Liver (tissue), 9 donors: ENCODE data around the gene USP21. TPM values are rescaled to one million over a fixed set of nuclear protein-coding genes. Genes with fewer than 3 reads are reported as not detected.

Experiments
- DNase-seq: peaks from one replicate; pipeline ENCODE4 v3.0.0-alpha.2; 2017; ENCODE audit warnings: low spot score
- H3K27ac ChIP-seq, 2 donors: one replicate each; pipeline ENCODE4 v1.7.0; 2013; ENCODE audit warnings: inconsistent platforms in 2 of 2, low read length in 2 of 2, control low read depth in 1 of 2, low read depth in 1 of 2, mild to moderate bottlenecking in 1 of 2
- H3K27me3 ChIP-seq, 4 donors: one replicate each; pipeline versions ENCODE4 v1.6.1 to v1.7.0; 2013; ENCODE audit warnings: low read length in 3 of 4, inconsistent platforms in 1 of 4, mild to moderate bottlenecking in 1 of 4, moderate library complexity in 1 of 4; ENCODE audit not compliant: control insufficient read depth in 4 of 4, insufficient read depth in 4 of 4
- H3K36me3 ChIP-seq, 4 donors: one replicate each; pipeline versions ENCODE4 v1.6.1 to v1.7.0; 2013; ENCODE audit warnings: low read length in 3 of 4, mild to moderate bottlenecking in 3 of 4, low read depth in 1 of 4, moderate library complexity in 1 of 4; ENCODE audit not compliant: control insufficient read depth in 4 of 4, insufficient read depth in 3 of 4
- H3K4me1 ChIP-seq, 4 donors: one replicate each; pipeline versions ENCODE4 v1.6.1 to v1.7.0; 2013; ENCODE audit warnings: low read length in 3 of 4, mild to moderate bottlenecking in 3 of 4, moderate library complexity in 1 of 4; ENCODE audit not compliant: control insufficient read depth in 4 of 4, insufficient read depth in 4 of 4
- H3K4me3 ChIP-seq, 3 donors: one replicate each; pipeline versions ENCODE4 v1.6.1 to v1.7.0; 2013; ENCODE audit warnings: low read length in 3 of 3, control low read depth in 1 of 3, low read depth in 1 of 3, mild to moderate bottlenecking in 1 of 3
- H3K9ac ChIP-seq, 2 donors: one replicate each; pipeline ENCODE4 v1.7.0; 2013; ENCODE audit warnings: low read length in 2 of 2, mild to moderate bottlenecking in 2 of 2, moderate library complexity in 2 of 2, control low read depth in 1 of 2, low read depth in 1 of 2
- H3K9me3 ChIP-seq, 4 donors: one replicate each; pipeline versions ENCODE4 v1.6.1 to v1.7.0; 2013; ENCODE audit warnings: low read length in 3 of 4; ENCODE audit not compliant: control insufficient read depth in 4 of 4
- EGR1 ChIP-seq, 2 donors: IDR thresholded peaks; 2 replicates each; pipeline ENCODE4 v1.6.1; 2016 to 2018; ENCODE audit warnings: antibody characterized with exemption in 2 of 2, low read depth in 2 of 2
- FOXA1 ChIP-seq: IDR thresholded peaks from 2 replicates; pipeline ENCODE4 v1.6.1; 2016; ENCODE audit warnings: antibody characterized with exemption
- FOXA2 ChIP-seq: IDR thresholded peaks from 2 replicates; pipeline ENCODE4 v1.6.1; 2016; ENCODE audit warnings: antibody characterized with exemption
- GABPA ChIP-seq, 2 donors: IDR thresholded peaks in 1 of 2; conservative IDR thresholded peaks in 1 of 2; 2 replicates each; pipeline ENCODE4 v1.6.1; 2016; ENCODE audit warnings: antibody characterized with exemption in 2 of 2, mild to moderate bottlenecking in 1 of 2, moderate library complexity in 1 of 2
- HNF4A ChIP-seq, 2 donors: conservative IDR thresholded peaks; 2 replicates each; pipeline ENCODE4 v1.6.1; 2016; ENCODE audit warnings: antibody characterized with exemption in 2 of 2, mild to moderate bottlenecking in 2 of 2
- HNF4G ChIP-seq: IDR thresholded peaks from 2 replicates; pipeline ENCODE4 v1.6.1; 2016; ENCODE audit warnings: antibody characterized with exemption
- JUND ChIP-seq, 2 donors: IDR thresholded peaks; 2 replicates each; pipeline ENCODE4 v1.6.1; 2016; ENCODE audit warnings: antibody characterized with exemption in 2 of 2
- MAX ChIP-seq: IDR thresholded peaks from 2 replicates; pipeline ENCODE4 v1.6.1; 2016; ENCODE audit warnings: antibody characterized with exemption
- NR2F2 ChIP-seq: IDR thresholded peaks from 2 replicates; pipeline ENCODE4 v1.6.1; 2016; ENCODE audit warnings: antibody characterized with exemption
- RAD21 ChIP-seq, 2 donors: IDR thresholded peaks; 2 replicates each; pipeline ENCODE4 v1.6.1; 2016; ENCODE audit warnings: antibody characterized with exemption in 2 of 2, mild to moderate bottlenecking in 2 of 2
- REST ChIP-seq: IDR thresholded peaks from 2 replicates; pipeline ENCODE4 v1.6.1; 2016; ENCODE audit warnings: antibody characterized with exemption, mild to moderate bottlenecking
- RXRA ChIP-seq, 2 donors: IDR thresholded peaks; 2 replicates each; pipeline ENCODE4 v1.6.1; 2017 to 2018; ENCODE audit warnings: antibody characterized with exemption in 2 of 2, mild to moderate bottlenecking in 1 of 2
- YY1 ChIP-seq: IDR thresholded peaks from 2 replicates; pipeline ENCODE4 v1.6.1; 2016; ENCODE audit warnings: antibody characterized with exemption, mild to moderate bottlenecking
- ZBTB33 ChIP-seq: IDR thresholded peaks from 2 replicates; pipeline ENCODE4 v1.6.1; 2016; ENCODE audit warnings: antibody characterized with exemption
- WGBS: extraction: QIAGEN DNeasy Blood & Tissue Kit; methylation state at CpG from one replicate; pipeline ENCODE4 v1.1.7; 2013; 5-methylcytosine and 5-hydroxymethylcytosine counted together
- polyA plus RNA-seq, 2 donors: library from polyadenylated mRNA; stranded (reverse) in 1 of 2; unstranded in 1 of 2; fragments of 200-250 nt in 1 of 2; fragments of >200 nt in 1 of 2; fragmentation: Nextera tagmentation in 1 of 2; extraction: Ambion mirVana in 1 of 2; gene quantifications; one replicate each; pipeline versions ENCODE4 v1.2.1 to v1.2.3, GENCODE V29; 2013 to 2015
- total RNA-seq, 2 donors: library from RNA; depleted of rRNA; stranded (reverse); fragments of >200 nt; gene quantifications; one replicate each; pipeline ENCODE4 v1.2.3, GENCODE V29; 2014
- TF ChIP-seq, protein P1 (sequence below): fragments of 150-350 bp; IDR thresholded peaks from 2 replicates; pipeline ENCODE4 v1.5.1; 2017; ENCODE audit warnings: improper control_type of control experiment, low read depth, low read length; ENCODE audit not compliant: missing input control
- donor health status: healthy.
- donor health status: healthy.
- donor health status: healthy.
- donor health status: healthy.
- donor health status: healthy.

The USP21 gene
- total and polyA plus RNA-seq, 4 donors: 4.1 to 9.0 (median 6.5) TPM

DNA sequence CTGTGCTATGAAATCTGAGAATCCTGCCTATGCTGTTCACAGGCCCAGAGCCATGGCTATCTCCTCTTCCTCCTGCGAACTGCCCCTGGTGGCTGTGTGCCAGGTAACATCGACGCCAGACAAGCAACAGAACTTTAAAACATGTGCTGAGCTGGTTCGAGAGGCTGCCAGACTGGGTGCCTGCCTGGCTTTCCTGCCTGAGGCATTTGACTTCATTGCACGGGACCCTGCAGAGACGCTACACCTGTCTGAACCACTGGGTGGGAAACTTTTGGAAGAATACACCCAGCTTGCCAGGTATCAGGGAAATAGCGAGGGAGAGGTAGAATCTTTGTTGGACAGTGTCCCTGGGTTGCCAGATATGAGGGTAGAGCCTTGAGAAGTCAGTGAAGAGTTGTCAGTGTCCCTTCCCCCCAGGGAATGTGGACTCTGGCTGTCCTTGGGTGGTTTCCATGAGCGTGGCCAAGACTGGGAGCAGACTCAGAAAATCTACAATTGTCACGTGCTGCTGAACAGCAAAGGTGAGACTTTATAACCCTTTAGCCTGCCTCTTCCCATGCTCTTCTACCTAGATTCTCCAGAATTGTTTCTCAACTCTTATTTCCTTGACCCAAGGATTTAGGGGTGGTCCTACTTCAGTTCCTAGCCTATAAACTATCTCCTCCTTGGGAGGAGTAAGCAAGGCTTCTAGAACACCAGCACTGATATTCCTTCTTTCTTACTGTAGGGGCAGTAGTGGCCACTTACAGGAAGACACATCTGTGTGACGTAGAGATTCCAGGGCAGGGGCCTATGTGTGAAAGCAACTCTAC is 40.0 kb upstream of the USP21 start (continued):
- no peak for TF ChIP-seq REST
- peak; percentile 77 to 88 for TF ChIP-seq HNF4A (conservative IDR thresholded peaks at IDR 0.05)
- peak; percentile 58 to 71 for TF ChIP-seq RXRA (IDR thresholded peaks at IDR 0.05)
- peak; percentile 54 for TF ChIP-seq YY1

- Histone ChIP-seq H3K27ac (no peak overlapping the region), H3K27me3 (no peaks in the 10 kb centered on the region), H3K9ac (no peak overlapping the region), H3K4me1 (peaks cover 6 to 33% (median 26%) of the 10 kb centered on the region in 4 donors), H3K9me3 (no peaks in the 10 kb centered on the region), H3K36me3 (peaks cover 11 to 49% (median 35%) of the 10 kb centered on the region in 4 donors), H3K4me3 (no peak overlapping the region)
- 93% methylated on average over 3 of the region's 3 CpGs for WGBS
- TF ChIP-seq NR2F2 (no peak), EGR1 (IDR thresholded peaks at IDR 0.05; ENCODE audit: low read depth in 2 of 2) (no peak), JUND (IDR thresholded peaks at IDR 0.05) (no peak), FOXA1 (no peak), ZBTB33 (no peak), GABPA (IDR thresholded peaks at IDR 0.05 in 1 of 2, conservative IDR thresholded peaks at IDR 0.05 in 1 of 2) (no peak), REST (no peak), FOXA2 (no peak), HNF4A (conservative IDR thresholded peaks at IDR 0.05) (no peak), HNF4G (no peak), MAX (no peak), RAD21 (IDR thresholded peaks at IDR 0.05) (no peak)
- TF ChIP-seq, protein P1, sequence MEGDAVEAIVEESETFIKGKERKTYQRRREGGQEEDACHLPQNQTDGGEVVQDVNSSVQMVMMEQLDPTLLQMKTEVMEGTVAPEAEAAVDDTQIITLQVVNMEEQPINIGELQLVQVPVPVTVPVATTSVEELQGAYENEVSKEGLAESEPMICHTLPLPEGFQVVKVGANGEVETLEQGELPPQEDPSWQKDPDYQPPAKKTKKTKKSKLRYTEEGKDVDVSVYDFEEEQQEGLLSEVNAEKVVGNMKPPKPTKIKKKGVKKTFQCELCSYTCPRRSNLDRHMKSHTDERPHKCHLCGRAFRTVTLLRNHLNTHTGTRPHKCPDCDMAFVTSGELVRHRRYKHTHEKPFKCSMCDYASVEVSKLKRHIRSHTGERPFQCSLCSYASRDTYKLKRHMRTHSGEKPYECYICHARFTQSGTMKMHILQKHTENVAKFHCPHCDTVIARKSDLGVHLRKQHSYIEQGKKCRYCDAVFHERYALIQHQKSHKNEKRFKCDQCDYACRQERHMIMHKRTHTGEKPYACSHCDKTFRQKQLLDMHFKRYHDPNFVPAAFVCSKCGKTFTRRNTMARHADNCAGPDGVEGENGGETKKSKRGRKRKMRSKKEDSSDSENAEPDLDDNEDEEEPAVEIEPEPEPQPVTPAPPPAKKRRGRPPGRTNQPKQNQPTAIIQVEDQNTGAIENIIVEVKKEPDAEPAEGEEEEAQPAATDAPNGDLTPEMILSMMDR: no peak
- DNase-seq: no peak
Observed at GRCh38 chr1:161121042-161121650, 38.2 kb upstream of the USP21 start.
